ENCODE data around the gene TTC34.

- TF ChIP-seq, protein P1, sequence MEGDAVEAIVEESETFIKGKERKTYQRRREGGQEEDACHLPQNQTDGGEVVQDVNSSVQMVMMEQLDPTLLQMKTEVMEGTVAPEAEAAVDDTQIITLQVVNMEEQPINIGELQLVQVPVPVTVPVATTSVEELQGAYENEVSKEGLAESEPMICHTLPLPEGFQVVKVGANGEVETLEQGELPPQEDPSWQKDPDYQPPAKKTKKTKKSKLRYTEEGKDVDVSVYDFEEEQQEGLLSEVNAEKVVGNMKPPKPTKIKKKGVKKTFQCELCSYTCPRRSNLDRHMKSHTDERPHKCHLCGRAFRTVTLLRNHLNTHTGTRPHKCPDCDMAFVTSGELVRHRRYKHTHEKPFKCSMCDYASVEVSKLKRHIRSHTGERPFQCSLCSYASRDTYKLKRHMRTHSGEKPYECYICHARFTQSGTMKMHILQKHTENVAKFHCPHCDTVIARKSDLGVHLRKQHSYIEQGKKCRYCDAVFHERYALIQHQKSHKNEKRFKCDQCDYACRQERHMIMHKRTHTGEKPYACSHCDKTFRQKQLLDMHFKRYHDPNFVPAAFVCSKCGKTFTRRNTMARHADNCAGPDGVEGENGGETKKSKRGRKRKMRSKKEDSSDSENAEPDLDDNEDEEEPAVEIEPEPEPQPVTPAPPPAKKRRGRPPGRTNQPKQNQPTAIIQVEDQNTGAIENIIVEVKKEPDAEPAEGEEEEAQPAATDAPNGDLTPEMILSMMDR (IDR thresholded peaks at IDR 0.05) = no peak
- TF ChIP-seq ZFX (IDR thresholded peaks at IDR 0.05; ENCODE audit: borderline replicate concordance) = no peak
Measured at GRCh38 chr1:2642560-2643413, 158.7 kb downstream of the TTC34 start.
